ENCODE results near the gene NBL1.

The NBL1 gene

GRCh38 chr1:19654886-19655717 lies 11.0 kb downstream of the NBL1 start:
- Histone ChIP-seq H3K4me2 (ENCODE audit: low read length) (no peak overlapping the region), H3K79me2 (ENCODE audit: control insufficient read depth, low read length) (no peaks in the 10 kb centered on the region), H3F3A (ENCODE audit: control insufficient read depth, insufficient read depth) (no peaks in the 10 kb centered on the region), H3K36me3 (ENCODE audit: control insufficient read depth, low read length) (no peaks in the 10 kb centered on the region), H3K9me3 (ENCODE audit: control insufficient read depth, insufficient read depth, low read length) (no peaks in the 10 kb centered on the region), H3K9me2 (replicated peaks; ENCODE audit: control insufficient read depth, low read length) (no peaks in the 10 kb centered on the region), H3K4me1 (ENCODE audit: control insufficient read depth, low read length) (peaks cover 18% of the 10 kb centered on the region), H3K27ac (ENCODE audit: low read depth, low read length) (no peak overlapping the region), H3K27me3 (ENCODE audit: control insufficient read depth, low read length) (no peaks in the 10 kb centered on the region), H3K4me3 (ENCODE audit: low read length) (no peak overlapping the region), H4K20me1 (ENCODE audit: control insufficient read depth, insufficient read depth, low read depth, low read length) (no peaks in the 10 kb centered on the region)
- TF ChIP-seq, protein P1, sequence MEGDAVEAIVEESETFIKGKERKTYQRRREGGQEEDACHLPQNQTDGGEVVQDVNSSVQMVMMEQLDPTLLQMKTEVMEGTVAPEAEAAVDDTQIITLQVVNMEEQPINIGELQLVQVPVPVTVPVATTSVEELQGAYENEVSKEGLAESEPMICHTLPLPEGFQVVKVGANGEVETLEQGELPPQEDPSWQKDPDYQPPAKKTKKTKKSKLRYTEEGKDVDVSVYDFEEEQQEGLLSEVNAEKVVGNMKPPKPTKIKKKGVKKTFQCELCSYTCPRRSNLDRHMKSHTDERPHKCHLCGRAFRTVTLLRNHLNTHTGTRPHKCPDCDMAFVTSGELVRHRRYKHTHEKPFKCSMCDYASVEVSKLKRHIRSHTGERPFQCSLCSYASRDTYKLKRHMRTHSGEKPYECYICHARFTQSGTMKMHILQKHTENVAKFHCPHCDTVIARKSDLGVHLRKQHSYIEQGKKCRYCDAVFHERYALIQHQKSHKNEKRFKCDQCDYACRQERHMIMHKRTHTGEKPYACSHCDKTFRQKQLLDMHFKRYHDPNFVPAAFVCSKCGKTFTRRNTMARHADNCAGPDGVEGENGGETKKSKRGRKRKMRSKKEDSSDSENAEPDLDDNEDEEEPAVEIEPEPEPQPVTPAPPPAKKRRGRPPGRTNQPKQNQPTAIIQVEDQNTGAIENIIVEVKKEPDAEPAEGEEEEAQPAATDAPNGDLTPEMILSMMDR (IDR thresholded peaks at IDR 0.05; ENCODE audit: low read depth, low read length, poor library complexity, severe bottlenecking): no peak
- TF ChIP-seq EZH2phosphoT487 (IDR thresholded peaks at IDR 0.05; ENCODE audit: borderline replicate concordance, low read length): no peak

DNA sequence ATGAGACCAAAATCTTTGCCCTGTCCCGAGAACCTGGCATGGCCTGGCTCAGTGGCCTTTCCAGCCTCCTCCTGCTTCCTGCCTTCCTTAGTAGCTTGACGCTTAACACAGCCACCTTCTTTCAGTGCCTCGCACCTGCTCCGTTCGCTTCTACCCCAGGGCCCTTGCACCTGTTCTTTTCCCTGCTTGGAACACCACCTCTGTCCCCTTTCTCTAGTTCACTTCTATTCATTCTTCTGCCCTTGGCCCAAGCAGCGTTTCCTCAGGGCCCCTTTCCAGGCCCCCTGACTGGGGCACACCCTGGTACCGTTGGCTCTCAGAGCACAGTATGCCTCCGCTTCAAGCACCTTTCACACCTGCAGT lies 11.6 kb downstream of the NBL1 start:
- Histone ChIP-seq H3K27me3 (ENCODE audit: control insufficient read depth, low read length) (no peaks in the 10 kb centered on the region), H3K36me3 (ENCODE audit: control insufficient read depth, low read length) (no peaks in the 10 kb centered on the region), H4K20me1 (ENCODE audit: control insufficient read depth, insufficient read depth, low read depth, low read length) (no peaks in the 10 kb centered on the region), H3K4me3 (ENCODE audit: low read length) (no peak overlapping the region), H3K9me3 (ENCODE audit: control insufficient read depth, insufficient read depth, low read length) (no peaks in the 10 kb centered on the region), H3K79me2 (ENCODE audit: control insufficient read depth, low read length) (no peaks in the 10 kb centered on the region), H3K27ac (ENCODE audit: low read depth, low read length) (no peak overlapping the region), H3K4me2 (ENCODE audit: low read length) (no peak overlapping the region), H3F3A (ENCODE audit: control insufficient read depth, insufficient read depth) (no peaks in the 10 kb centered on the region), H3K9me2 (replicated peaks; ENCODE audit: control insufficient read depth, low read length) (no peaks in the 10 kb centered on the region), H3K4me1 (ENCODE audit: control insufficient read depth, low read length) (peaks cover 18% of the 10 kb centered on the region)
- TF ChIP-seq EZH2phosphoT487 (IDR thresholded peaks at IDR 0.05; ENCODE audit: borderline replicate concordance, low read length): no peak
- TF ChIP-seq, protein P1 (IDR thresholded peaks at IDR 0.05; ENCODE audit: low read depth, low read length, poor library complexity, severe bottlenecking): no peak

DNA sequence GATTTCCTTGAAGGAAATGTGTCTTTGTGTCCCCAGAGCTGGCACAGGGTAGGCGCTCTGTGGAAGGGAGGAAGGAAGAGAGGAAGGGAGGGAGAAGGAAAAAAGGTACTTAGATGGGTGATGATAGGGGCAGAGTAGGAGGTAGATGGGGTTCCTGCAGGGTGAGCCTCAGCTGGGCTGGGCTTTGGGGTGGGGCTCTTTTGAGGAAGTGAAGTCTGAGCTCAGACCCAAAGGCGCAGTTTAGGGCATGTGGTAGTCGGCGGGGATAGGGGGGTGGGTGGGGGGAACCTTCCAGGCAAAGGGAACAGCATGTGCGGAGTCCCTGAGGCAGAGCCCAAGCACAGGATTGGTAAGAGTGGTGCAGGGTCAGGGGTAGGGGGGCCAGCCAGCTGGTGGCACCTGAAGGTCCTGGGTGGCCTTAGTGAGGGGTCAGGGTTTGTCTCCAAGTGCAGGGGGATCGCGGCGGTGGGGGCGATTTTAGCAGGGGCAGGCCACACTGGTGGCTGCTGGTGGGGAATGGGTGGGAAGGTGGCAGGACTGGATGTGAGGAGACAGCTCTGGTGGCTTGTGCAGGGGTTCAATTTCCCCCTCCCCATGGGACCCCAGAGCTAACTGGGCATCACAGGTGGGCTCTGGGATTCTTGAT lies 12.1 kb downstream of the NBL1 start:
- Histone ChIP-seq H3K79me2 (ENCODE audit: control insufficient read depth, low read length) (no peaks in the 10 kb centered on the region), H3K9me3 (ENCODE audit: control insufficient read depth, insufficient read depth, low read length) (no peaks in the 10 kb centered on the region), H3K4me2 (ENCODE audit: low read length) (no peak overlapping the region), H3K36me3 (ENCODE audit: control insufficient read depth, low read length) (no peaks in the 10 kb centered on the region), H3K4me3 (ENCODE audit: low read length) (no peak overlapping the region), H3K27me3 (ENCODE audit: control insufficient read depth, low read length) (no peaks in the 10 kb centered on the region), H4K20me1 (ENCODE audit: control insufficient read depth, insufficient read depth, low read depth, low read length) (no peaks in the 10 kb centered on the region), H3F3A (ENCODE audit: control insufficient read depth, insufficient read depth) (no peaks in the 10 kb centered on the region), H3K9me2 (replicated peaks; ENCODE audit: control insufficient read depth, low read length) (no peaks in the 10 kb centered on the region), H3K27ac (ENCODE audit: low read depth, low read length) (no peak overlapping the region), H3K4me1 (ENCODE audit: control insufficient read depth, low read length) (peaks cover 18% of the 10 kb centered on the region)
- TF ChIP-seq, protein P1 (IDR thresholded peaks at IDR 0.05; ENCODE audit: low read depth, low read length, poor library complexity, severe bottlenecking): no peak
- no peak for TF ChIP-seq EZH2phosphoT487 (IDR thresholded peaks at IDR 0.05; ENCODE audit: borderline replicate concordance, low read length)

Data from DOHH2 (cell line).